NCI-H524 treated with DMSO at 0.1 percent for 48 hours (cell line): ENCODE results near the gene VPS13D.

Experiments
- DNase-seq: peaks from one replicate; lab custom pipeline; 2025; lab: John Stamatoyannopoulos, UW

Gene VPS13D

DNA sequence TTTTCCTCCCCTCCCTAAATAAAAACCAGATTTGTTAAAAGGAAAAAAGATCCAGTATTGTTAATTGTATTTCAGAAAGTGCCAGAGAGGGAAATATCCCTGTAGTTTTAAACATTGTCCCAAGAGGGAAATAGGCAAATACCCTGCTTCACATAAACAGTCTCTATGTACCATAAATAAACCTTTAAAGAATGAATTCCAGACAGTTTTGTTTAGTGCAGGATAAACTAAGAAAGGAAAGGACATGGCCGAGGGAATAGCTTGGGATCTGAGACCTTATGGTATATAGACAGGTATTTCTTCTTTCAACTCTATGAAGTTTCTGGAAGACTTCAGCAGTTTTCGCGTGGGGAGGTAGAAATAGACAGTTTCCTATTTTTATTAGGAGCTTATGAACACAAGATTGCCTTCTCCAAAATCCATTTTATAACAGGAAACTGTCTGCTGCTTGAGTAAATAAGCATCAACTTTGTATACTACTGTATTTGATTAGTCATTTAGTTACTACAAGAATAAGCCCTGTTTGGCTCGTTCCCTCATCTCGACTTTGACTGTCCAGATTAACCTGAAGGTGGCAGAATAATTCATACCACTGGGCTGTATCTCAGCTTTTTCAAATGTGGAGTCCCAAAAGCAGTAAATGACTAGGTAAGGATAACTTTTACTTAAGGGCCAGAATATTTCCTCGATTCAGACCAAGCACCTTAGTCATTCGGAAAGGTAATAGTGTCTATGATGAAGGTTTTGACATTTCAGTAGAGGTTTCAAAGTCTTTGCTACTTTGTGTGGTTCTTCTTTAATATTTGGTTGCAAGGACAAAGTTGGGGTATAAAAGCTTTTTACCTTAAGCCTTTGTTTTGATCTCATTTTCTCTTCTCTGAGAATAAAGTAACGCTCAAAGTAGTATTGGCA lies 177.5 kb downstream of the VPS13D start:
- DNase-seq, result no peak

DNA sequence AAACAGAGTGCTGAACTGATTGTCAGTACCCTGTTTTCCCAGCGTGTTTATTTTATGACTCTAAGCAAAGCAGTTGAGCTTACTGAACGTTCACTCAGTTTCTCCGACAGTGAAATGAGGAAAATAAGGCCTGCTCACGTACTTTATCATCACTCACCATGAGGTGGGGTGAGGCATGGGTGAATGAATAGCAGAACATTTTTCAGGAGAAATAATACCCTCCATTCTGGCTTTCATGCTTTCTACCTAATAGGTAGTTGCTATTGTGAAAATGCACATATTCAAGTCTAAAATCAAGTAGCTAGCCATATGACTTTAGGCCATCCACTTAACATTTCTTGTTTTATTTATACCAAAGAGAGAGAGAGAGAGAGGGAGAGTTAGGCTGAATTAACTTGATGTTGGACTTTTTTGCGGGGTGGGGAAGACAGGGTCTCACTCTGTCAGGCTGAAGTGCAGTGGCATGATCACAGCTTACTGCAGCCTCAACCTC lies 178.2 kb downstream of the VPS13D start:
- no peak for DNase-seq

DNA sequence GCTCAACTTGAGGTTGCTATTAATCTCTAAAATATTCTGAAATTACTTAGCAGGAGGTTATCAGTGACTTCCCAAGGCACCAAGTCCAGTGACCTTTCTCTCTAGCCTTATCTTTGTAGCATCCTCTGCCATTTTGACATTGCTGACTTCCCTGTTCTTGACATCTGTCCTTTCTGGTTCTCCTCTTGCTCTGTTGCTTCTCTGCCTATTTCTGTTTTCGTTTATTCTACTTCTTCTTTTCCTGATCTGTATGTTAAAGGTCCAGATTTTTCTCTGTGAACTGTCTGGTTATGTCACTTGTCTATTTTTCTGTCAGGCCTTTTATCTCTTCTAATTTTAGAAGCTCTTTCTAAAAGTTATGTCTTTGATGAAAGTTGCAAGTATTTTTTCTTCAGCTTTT lies 178.8 kb downstream of the VPS13D start:
- DNase-seq, result no peak

DNA sequence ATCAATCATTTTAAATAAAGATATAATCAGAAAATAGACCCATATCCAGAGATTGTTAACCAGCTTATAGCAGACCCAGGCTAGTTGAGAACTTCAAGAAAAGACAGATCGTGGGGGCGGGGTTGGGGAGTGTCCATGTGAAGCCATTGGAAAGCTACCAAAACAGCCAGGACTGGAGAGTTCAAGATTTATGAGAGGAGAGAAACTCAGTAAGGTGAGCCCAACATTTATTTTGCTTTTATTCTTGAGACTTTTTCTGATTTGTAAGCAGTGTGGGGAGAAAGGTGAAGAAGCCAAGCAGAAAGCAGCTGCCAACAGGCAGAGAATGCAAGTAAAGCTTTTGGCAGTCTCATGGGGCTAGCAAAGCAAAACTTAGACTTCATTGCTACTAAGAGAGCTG lies 179.9 kb downstream of the VPS13D start:
- no peak for DNase-seq

DNA sequence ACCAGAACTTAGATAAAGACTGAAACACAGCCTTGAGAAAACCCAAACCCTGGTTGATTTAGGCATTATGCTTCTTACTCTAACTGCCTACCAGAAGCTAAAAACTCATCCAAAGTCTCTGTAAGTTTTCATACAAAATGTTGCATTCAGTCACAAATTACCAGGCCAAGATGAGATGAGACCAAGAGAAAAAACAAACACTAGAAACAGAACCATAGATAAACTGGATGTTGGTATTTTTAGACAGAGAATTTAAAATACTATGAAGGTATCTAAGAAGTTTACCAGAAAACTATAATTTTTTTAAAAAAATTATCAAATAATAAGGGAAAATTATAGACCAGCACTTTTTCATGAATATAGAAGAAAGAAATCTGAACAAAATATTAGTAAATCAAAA lies 180.5 kb downstream of the VPS13D start:
- no peak for DNase-seq

DNA sequence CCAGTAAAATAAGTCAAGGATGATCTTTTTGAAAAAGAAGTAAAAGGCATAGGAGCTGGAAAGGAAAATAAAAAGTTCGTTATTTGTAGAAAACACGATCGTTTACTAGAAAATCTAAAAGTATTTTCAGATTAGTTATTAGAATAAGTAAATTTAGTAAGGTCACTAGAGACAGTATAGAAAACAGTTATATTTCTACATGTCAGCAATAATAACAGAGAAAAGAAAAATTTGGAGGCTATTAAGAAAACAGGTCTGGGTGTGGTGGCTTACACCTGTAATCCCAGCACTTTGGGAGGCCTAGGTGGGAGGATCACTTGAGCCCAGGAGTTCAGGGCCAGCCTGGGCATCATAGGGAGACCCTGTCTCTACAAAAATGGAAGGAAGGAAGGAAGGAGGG lies 181.3 kb downstream of the VPS13D start:
- no peak for DNase-seq

DNA sequence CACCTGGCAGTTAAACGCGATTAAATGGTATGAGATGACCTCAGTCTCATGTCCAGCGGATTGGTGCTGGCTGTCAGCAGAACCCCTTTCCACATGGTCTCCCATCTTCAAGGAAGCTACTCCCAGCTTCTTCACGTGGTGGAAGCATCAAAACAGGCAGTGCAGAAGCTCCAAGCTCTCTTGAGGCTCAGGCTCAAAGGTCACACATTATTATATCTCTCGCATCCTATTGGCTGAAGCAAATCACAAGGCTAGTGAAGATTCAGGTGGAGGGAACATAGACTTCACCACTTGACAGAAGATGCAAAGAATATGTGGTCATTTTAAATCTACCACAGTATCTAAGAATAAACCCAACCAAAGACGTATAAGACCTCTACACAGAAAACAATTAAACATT lies 181.9 kb downstream of the VPS13D start:
- DNase-seq, result no peak

DNA sequence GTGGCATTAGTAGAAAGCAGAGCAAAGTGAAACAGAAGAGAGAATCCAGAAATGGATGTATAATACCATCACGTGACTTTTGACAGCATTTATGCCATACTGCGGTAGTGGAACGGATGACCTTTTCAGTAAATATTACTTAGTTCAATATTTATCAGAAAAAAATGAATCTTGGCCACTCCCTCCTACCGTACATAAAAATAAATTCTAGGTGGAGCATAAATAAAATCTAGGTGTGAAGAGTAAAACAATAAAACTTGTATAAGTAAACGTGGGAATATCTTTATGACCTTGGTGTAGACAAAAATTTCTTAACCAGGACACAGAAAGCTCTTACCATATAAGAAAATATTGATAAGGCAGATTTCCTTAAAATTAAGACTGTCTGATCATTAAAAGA lies 182.6 kb downstream of the VPS13D start:
- no peak for DNase-seq

DNA sequence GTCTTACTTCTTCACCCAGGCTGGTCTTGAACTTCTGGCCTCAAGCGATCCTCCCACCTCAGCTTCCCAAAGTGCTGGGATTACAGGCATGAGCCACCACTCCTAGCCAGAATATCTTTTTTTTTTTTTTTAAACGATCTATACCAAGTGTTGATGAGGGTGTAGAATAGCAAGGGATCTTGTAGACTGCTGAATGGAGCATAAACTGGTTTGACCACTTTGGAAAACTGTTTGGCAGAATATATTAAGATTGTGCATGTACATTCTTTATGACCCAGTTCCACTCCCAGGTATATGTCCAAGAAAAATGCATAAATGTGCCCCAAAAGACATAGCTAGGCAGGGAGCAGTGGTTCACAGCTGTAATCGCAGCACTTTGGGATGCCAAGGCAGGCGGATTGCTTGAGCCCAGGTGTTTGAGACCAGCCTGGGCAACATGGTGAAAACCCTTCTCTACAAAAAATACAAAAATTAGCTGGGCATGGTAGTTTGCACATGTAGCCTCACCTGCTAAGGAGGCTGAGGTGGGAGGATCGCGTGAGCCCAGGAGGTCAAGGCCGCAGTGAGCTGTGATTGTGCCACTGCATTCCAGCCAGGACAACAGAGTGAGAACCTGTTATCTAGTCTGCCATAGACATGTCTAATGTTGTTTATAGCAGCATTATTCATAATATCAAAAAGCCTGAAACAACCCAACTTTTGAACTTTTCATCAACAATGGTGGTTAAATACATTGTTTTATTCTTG lies 184.0 kb downstream of the VPS13D start:
- DNase-seq, result no peak

DNA sequence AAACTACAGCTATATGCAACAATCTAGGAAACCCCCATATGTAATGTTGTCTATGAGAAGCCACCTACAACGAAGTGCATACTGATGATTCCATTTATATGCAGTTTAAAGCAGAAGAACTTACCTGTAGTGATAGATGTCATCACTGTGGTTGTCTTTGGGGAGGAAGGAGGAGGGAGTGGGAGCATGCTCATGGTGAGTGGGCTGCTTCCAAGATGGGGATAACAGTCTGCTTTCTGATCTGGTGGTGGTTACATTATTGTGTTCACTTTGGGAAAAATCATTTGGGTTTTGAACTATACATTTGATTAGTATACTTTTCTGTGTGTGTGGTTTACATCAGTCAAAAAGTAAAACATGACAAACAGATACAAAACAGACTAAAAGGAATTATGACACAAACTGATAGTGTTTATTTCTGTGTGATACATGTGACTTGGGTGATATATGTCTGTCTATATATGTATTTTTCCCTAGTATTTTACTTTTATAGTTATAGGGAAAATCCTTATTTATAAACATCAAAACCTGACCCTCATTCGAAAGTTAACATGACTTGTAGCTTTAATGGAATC lies 184.7 kb downstream of the VPS13D start:
- DNase-seq, result no peak

DNA sequence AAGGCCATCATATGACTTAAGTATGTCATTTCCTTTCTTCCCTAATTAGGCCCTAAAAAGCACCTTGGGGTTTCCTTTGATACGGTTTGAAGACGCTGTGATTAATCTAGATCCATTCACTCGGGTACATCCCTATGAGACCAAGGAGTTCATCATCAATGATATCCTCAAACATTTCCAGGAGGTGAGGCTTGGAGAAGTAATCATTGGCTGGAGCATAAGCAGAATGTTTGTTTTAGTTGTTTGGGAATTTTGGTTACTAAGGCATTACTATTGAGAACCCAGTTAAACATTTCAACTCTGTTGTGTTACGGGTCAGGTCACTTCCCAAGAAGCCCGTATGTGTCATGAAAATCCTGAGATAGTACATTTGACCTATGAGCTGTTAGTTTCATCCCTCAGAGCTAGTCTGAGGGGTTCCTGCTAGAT lies 185.2 kb downstream of the VPS13D start:
- DNase-seq, result no peak

DNA sequence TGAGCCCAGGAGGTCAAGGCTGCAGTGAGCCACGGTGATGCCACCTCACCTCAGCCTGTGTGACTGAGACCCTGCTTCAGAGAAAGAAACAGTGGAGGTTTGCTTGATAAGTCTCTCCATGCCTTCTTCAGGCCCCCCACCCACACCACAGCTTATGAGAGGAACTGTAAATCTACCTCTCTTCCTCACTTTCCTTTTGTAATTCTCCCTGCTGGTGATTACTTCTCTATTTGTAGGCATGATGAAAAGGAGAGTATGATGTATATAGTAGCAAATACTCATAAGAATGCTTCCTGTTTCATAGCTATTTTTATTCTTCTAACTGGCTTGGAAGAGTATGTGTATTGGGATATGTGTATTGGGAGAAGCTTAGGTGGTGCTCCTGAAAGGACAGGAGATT lies 186.3 kb downstream of the VPS13D start:
- DNase-seq, result no peak

DNA sequence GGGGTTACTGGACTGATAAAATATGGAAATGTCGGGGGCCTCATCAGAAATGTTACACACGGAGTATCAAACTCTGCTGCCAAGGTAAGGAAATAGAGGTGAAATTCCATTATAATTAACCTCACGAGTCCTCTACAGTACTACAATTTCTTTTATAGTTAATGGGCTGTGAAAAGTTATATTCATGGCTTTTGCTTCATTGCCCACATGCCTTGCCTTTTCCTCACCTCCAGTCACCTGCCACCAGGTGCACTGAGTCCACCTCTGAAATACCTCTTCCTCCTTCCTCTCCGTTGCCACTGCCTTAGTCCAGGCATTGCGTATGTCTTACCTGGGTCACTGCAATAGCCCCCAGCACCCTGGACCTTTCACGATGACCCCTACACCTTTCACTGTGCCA lies 186.9 kb downstream of the VPS13D start:
- no peak for DNase-seq

DNA sequence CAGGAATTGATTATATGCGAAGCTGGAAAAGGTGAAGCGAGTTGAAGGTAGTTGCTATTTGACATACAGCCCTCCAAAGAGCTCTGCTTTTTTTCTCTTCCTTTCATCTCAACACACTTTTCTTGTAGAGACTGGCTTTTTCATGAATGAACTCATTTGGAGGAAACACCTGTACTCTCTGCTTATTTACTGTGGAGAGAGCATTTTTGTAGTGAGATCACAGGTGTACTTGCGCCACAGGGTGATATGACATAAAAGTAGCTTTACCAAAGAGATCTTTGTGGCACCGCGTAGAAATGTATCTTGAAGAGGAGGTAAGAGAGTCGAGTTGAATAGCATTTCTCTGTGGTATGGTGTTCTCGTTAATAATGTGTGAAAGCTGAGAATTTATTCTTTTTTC lies 187.6 kb downstream of the VPS13D start:
- no peak for DNase-seq

DNA sequence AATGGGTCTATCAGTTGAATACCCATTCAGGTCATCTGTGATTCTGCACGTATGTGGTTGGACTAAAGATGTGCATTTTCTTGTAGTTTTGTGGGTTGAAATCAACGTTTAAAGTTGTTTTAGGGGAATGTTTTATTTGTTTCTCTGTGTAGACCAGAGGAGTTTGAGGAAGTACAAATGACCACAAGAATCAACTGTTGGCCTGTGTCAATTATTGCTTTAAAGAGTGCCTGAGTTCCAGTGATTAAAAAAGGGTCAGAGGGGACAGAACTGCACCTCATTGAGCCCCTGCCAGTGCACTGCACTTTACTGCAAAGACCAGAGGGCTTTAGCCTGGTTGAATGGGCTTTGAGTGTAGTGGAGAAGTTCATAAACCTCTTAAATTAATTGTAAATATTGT lies 190.3 kb downstream of the VPS13D start:
- no peak for DNase-seq

DNA sequence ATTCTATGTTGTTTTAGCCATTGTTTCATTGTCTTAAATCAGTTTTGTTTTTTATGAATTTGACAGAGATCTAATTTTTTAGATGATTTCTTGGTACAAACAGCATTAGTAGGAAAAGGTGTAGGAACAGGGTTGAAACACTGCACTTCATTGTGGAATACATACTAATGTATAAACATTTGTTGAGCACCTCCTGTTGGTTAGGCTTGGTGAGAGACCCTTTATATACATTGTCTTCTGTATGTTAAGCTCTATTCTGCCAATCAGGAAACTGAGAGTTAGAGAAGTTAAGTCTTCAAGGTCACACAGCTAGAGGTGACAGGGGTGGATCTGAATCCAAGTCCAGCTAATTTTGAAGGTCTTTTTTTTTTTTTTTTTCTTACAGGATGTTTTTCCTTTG lies 192.7 kb downstream of the VPS13D start:
- DNase-seq, result no peak

DNA sequence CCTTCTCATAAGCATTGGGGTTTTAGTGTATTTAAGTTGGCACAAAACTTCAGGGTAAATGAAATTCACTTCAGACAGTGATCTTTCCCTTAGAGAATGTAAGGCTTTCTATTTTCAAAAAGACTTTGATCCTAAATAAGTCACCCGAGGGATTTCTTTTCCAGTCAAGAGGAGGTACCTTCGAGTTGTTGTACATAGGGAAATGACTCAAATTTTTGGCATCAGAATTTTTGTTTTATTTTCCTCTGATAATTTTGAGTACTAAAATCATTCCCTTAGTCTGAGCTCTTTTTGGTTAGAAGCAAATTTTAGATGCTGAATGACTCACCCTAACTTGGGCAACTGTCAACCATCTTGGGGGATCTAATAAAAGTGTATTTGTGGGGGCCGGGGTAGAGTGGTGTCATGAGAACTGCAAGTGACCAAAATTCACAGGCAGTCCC lies 194.3 kb downstream of the VPS13D start:
- no peak for DNase-seq

DNA sequence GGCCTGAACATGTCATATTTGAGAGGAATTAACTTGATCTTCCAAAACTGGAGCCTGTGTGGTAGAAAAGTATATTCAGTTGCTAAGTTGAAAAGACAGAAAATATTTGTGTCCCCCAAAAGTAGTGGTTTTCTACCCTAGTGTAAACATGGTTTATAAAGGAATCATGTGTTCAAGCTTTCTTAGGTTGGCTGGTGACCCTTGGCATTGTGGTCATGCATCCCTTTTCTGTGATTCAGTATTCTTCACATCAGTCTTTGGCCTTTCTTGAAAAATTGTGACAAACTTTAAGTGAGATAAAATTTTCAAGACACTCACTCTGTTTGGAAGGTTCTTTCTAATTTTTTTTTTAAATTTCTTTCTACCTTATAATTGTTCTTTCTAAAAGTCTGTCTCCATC lies 195.0 kb downstream of the VPS13D start:
- no peak for DNase-seq

DNA sequence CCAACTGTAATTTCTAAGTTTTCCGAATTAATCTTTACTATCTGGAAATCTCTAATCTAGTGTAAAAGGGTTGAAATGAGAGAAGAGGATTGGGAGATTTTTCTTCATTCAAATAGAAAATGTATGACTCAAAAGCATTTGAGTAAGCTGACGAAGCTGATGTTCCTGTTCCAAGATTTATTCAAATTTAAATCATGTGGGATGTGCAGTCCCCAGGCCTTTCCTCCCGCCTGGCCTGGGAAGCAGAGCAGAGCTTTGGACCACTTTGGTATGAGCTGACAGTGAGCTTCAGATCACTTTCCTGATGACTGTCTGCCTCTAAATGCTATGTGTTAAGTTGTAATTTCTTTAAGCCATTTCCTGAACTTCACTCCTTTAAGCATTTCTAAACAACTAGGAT lies 196.2 kb downstream of the VPS13D start:
- DNase-seq, result no peak

DNA sequence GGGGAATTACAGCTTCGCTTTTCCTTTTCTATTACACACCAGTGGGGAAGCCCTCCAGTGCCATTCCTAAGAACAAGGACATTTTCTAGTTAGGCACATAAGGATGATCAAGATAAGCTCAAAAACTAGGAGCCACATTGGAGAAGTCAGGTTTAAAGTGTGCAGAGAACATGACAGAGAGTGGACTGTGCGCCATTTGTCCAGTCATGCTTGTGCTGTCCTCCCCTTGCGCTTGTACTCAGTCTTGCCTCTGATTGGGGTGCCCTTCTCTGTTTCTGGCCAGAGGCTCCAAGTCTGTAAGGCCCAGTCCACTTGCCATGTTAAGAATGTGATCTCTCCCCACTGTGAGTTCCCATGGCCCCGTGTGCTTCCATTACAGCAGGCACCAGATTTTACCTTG lies 198.5 kb downstream of the VPS13D start:
- no peak for DNase-seq

DNA sequence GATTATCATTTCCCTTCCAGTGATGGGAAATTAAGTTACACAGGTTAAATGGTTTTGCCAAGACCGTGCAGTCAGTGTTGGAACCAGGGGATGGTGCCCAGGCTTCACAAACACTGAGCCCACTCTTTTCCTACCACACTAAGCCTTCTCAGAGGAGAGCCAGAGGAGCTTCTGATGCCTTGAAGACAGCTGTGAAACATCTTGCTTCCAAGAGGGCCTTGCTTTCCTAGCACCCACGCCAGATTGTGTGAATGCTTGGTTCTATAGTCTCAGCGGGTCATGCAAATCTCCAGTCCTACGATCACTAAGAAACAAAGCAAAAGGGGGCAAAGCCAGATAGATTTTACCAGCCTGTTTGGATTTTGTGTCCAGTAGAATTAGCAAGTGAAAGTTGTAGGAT lies 200.7 kb downstream of the VPS13D start:
- DNase-seq, result no peak

DNA sequence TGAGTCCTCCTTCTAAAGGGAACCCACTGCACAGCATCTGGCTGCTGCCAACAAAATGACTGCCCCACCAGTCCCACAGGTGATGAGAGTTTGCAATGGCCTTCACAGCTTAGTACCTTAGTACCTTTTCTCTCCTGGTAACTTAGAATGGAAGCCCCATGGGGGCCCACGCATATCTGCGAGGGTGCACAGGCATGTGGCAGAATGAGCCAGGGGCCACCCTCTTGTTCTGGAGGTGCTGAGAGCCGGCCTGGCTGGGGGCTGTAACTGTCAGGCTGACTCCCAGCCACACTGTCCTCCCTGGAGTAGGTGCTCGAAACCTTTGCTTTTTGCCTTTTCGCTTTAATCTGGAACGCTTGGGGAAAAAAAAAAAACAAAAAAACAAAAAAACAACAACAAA lies 203.1 kb downstream of the VPS13D start:
- DNase-seq, result no peak
